Right lung (tissue), 5 donors: ENCODE measurements around the gene SLC22A23. TPM values are rescaled to one million over a fixed set of nuclear protein-coding genes. Genes with fewer than 3 reads are reported as not detected.

Source experiments
- DNase-seq, 2 donors: peaks; one replicate each; pipeline ENCODE4 v3.0.0-alpha.2; 2013
- polyA plus RNA-seq, 5 donors: library from polyadenylated mRNA; unstranded; fragments of 120-200 nt; gene quantifications; one replicate each; pipeline versions ENCODE4 v1.2.1 to v1.2.3, GENCODE V29; 2013; ENCODE audit warnings: inconsistent platforms in 1 of 5, low replicate concordance in 1 of 5; ENCODE audit not compliant: insufficient read length in 5 of 5, insufficient read depth in 1 of 5

SLC22A23 gene
- polyA plus RNA-seq, 5 donors: 16.2 to 24.7 (median 18.1) TPM

GRCh38 chr6:3301506-3301905 is 155.3 kb downstream of the SLC22A23 start:
- DNase-seq: no peak

GRCh38 chr6:3299221-3299620 is 157.6 kb downstream of the SLC22A23 start:
- DNase-seq: no peak

GRCh38 chr6:3297909-3298308 is 158.9 kb downstream of the SLC22A23 start:
- no peak for DNase-seq

- no peak for DNase-seq
Observed at GRCh38 chr6:3297006-3297405, 159.8 kb downstream of the SLC22A23 start.

- DNase-seq: no peak
Observed at GRCh38 chr6:3296537-3296936, 160.3 kb downstream of the SLC22A23 start.

GRCh38 chr6:3296078-3296477 is 160.8 kb downstream of the SLC22A23 start:
- no peak for DNase-seq

GRCh38 chr6:3294921-3295871 is 161.7 kb downstream of the SLC22A23 start:
- DNase-seq: no peak

GRCh38 chr6:3294396-3294795 is 162.5 kb downstream of the SLC22A23 start:
- no peak for DNase-seq

GRCh38 chr6:3293271-3294155 is 163.3 kb downstream of the SLC22A23 start:
- DNase-seq: no peak

- no peak for DNase-seq
Observed at GRCh38 chr6:3292431-3293197, 164.2 kb downstream of the SLC22A23 start.

GRCh38 chr6:3291987-3292386 is 164.9 kb downstream of the SLC22A23 start:
- DNase-seq: no peak

GRCh38 chr6:3291346-3291745 is 165.5 kb downstream of the SLC22A23 start:
- no peak for DNase-seq

- DNase-seq: no peak
Observed at GRCh38 chr6:3290931-3291211, 166.0 kb downstream of the SLC22A23 start.

- DNase-seq: no peak
Observed at GRCh38 chr6:3290149-3290930, 166.5 kb downstream of the SLC22A23 start.

- DNase-seq: no peak
Observed at GRCh38 chr6:3289664-3290055, 167.2 kb downstream of the SLC22A23 start.

GRCh38 chr6:3288711-3289663 is 167.9 kb downstream of the SLC22A23 start:
- DNase-seq: no peak

GRCh38 chr6:3287976-3288707 is 168.7 kb downstream of the SLC22A23 start:
- no peak for DNase-seq

- no peak for DNase-seq
Observed at GRCh38 chr6:3287308-3287707, 169.5 kb downstream of the SLC22A23 start.

- DNase-seq: no peak
Observed at GRCh38 chr6:3286641-3287171, 170.1 kb downstream of the SLC22A23 start.
